ENCODE results near the gene PDZD7.

GRCh38 chr10:101032637-101033224, 1.8 kb upstream of the PDZD7 start:
- TF ChIP-seq MAX (IDR thresholded peaks at IDR 0.05; ENCODE audit: low read depth, low read length), result no peak; the same call in none of the 2 replicates
- TF ChIP-seq CTCF (IDR thresholded peaks at IDR 0.05; ENCODE audit: low read depth, low read length), result no peak
- no peak for TF ChIP-seq POLR2A (IDR thresholded peaks at IDR 0.05; ENCODE audit: extremely low read depth, insufficient read length)
- no peak; the same call in none of the 2 replicates for TF ChIP-seq MYC (IDR thresholded peaks at IDR 0.05; ENCODE audit: low read depth, low read length)

Data from NB4 (cell line).